A673 (cell line): ENCODE measurements around the gene BNC2. TPM values are rescaled to one million over a fixed set of nuclear protein-coding genes. Genes with fewer than 3 reads are reported as not detected.

ENCODE experiments used
- BruUV-seq: library from RNA; stranded (reverse); fragments of 400-500 nt; replicated peaks from 2 replicates; lab custom pipeline; 2021; lab: Mats Ljungman, UMichigan
- CTCF ChIA-PET: fragments of 300-600 bp; sonication (Branson Sonifier 250); formaldehyde crosslinking; loops from one replicate; lab custom pipeline; 2022; ENCODE audit warnings: antibody characterized with exemption; lab: Charles Lee
- POLR2A ChIA-PET: fragments of 300-600 bp; sonication (Branson Sonifier 250); formaldehyde crosslinking; loops from one replicate; lab custom pipeline; 2022; ENCODE audit warnings: antibody characterized with exemption; ENCODE audit not compliant: low non-redundant PET; lab: Charles Lee
- DNase-seq: peaks from one replicate; pipeline ENCODE4 v3.0.0-alpha.2; 2015; ENCODE audit warnings: low spot score
- H3K27ac ChIP-seq: fragments of 200-600 bp; sonication (generic); 2 replicates; pipeline ENCODE4 v1.5.1; 2016; ENCODE audit warnings: mixed run types, low read depth, mild to moderate bottlenecking, mixed read lengths, antibody characterized with exemption, low read length; ENCODE audit not compliant: poor library complexity, severe bottlenecking
- H3K27me3 ChIP-seq: fragments of 200-600 bp; sonication (generic); replicated peaks from 2 replicates; pipeline ENCODE4 v1.6.1; 2017; ENCODE audit warnings: mixed run types, low read depth, mild to moderate bottlenecking, mixed read lengths, antibody characterized with exemption, low read length; ENCODE audit not compliant: insufficient read depth, poor library complexity
- H3K36me3 ChIP-seq: fragments of 200-600 bp; sonication (generic); 2 replicates; pipeline ENCODE4 v1.6.1; 2016; ENCODE audit warnings: mixed run types, mild to moderate bottlenecking, mixed read lengths, antibody characterized with exemption, low read length; ENCODE audit not compliant: insufficient read depth, poor library complexity, severe bottlenecking
- H3K4me1 ChIP-seq: fragments of 200-600 bp; sonication (generic); 2 replicates; pipeline ENCODE4 v1.6.1; 2017; ENCODE audit warnings: mixed run types, mild to moderate bottlenecking, mixed read lengths, antibody characterized with exemption, low read length; ENCODE audit not compliant: insufficient read depth, poor library complexity, severe bottlenecking
- H3K4me3 ChIP-seq: fragments of 200-600 bp; sonication (generic); 2 replicates; pipeline ENCODE4 v1.5.1; 2016; ENCODE audit warnings: low read depth, mixed run types, mild to moderate bottlenecking, mixed read lengths, low read length; ENCODE audit not compliant: poor library complexity, severe bottlenecking
- H3K9me3 ChIP-seq: fragments of 200-600 bp; sonication (generic); 2 replicates; pipeline ENCODE4 v1.6.1; 2016; ENCODE audit warnings: mixed run types, low read depth, mild to moderate bottlenecking, mixed read lengths, antibody characterized with exemption, low read length; ENCODE audit not compliant: poor library complexity, severe bottlenecking
- EZH2 ChIP-seq: fragments of 200-600 bp; sonication (generic); IDR thresholded peaks from 2 replicates; pipeline ENCODE4 v1.6.1; 2017; ENCODE audit warnings: borderline replicate concordance, low read depth, mild to moderate bottlenecking, mixed read lengths, antibody characterized with exemption, low read length; ENCODE audit not compliant: poor library complexity, severe bottlenecking
- intact Hi-C: fragments of 100-400 bp; cut with micrococcal nuclease; formaldehyde crosslinking; loops from one replicate; pipeline ENCODE4 v1.10.0; 2022; ENCODE audit not compliant: unreplicated experiment
- total RNA-seq: library from RNA; stranded (reverse); gene quantifications from 2 replicates; pipeline ENCODE4 v1.2.3, GENCODE V29; 2021
- TF ChIP-seq, protein P1 (sequence below): fragments of 300-800, 200-600 bp; sonication (generic); conservative IDR thresholded peaks from 2 replicates; pipeline ENCODE4 v1.5.1; 2017; ENCODE audit warnings: low read depth, mild to moderate bottlenecking, antibody characterized with exemption, low read length, moderate library complexity, mixed read lengths

BNC2 gene
- total RNA-seq, 1 experiment from 2014 or later, result 0.45 TPM

DNA sequence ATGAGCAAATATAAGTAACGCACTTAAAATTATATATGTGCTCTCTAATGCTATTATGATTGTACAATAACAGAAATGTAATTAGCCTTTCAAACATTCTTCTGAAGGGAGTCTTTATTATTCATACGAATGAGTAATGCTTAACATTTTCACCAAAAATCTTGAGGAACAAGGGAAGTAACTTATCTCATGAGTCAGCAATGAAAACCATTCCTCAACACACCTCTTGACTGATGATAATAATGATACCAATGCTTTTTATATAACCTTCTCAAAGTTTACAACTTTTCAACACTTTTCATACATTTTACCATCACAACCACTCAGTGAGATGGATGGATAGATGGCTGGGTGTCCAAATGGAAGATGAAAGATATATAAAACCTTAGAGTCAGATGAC is 369.3 kb downstream of the BNC2 start:
- H3K9me3 ChIP-seq, result no peaks in the 10 kb centered on the region
- H3K27me3 ChIP-seq, result no peaks in the 10 kb centered on the region
- TF ChIP-seq, protein P1, sequence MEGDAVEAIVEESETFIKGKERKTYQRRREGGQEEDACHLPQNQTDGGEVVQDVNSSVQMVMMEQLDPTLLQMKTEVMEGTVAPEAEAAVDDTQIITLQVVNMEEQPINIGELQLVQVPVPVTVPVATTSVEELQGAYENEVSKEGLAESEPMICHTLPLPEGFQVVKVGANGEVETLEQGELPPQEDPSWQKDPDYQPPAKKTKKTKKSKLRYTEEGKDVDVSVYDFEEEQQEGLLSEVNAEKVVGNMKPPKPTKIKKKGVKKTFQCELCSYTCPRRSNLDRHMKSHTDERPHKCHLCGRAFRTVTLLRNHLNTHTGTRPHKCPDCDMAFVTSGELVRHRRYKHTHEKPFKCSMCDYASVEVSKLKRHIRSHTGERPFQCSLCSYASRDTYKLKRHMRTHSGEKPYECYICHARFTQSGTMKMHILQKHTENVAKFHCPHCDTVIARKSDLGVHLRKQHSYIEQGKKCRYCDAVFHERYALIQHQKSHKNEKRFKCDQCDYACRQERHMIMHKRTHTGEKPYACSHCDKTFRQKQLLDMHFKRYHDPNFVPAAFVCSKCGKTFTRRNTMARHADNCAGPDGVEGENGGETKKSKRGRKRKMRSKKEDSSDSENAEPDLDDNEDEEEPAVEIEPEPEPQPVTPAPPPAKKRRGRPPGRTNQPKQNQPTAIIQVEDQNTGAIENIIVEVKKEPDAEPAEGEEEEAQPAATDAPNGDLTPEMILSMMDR, result no peak
- no peak for TF ChIP-seq EZH2
- H3K27ac ChIP-seq, result no peak overlapping the region
- intact Hi-C loops, result no loop called here
- ChIA-PET CTCF (no interaction called here), POLR2A (no interaction called here)
- no peaks in the 10 kb centered on the region for H3K36me3 ChIP-seq
- DNase-seq, result no peak
- no peak overlapping the region for H3K4me3 ChIP-seq
- BruUV-seq, result no TSS peak
- no peaks in the 10 kb centered on the region for H3K4me1 ChIP-seq

DNA sequence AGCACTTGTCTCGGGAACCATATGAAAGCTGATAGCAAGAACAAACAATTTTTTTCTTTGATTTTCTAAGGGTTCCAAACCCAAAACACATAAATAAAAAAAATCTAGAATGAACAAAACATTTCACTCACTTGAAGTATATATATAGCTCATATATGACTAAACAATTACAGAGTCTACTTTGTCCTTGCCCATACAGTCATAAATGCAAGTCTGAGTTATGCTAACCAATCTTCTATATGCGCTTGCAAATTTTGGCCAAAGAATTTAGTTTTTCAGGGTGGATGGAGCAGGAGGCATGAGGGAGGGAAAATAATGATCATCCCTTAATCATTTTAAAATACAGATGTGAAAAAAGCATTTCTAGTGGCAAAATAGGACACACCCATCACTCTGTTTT is 370.1 kb downstream of the BNC2 start:
- TF ChIP-seq EZH2, result no peak
- TF ChIP-seq, protein P1, result no peak
- intact Hi-C loops, result no loop called here
- Histone ChIP-seq H3K27me3 (no peaks in the 10 kb centered on the region), H3K9me3 (no peaks in the 10 kb centered on the region), H3K36me3 (no peaks in the 10 kb centered on the region), H3K4me1 (no peaks in the 10 kb centered on the region), H3K4me3 (no peak overlapping the region), H3K27ac (no peak overlapping the region)
- no peak for DNase-seq
- CTCF ChIA-PET, result no interaction called here
- POLR2A ChIA-PET, result no interaction called here
- no TSS peak for BruUV-seq

DNA sequence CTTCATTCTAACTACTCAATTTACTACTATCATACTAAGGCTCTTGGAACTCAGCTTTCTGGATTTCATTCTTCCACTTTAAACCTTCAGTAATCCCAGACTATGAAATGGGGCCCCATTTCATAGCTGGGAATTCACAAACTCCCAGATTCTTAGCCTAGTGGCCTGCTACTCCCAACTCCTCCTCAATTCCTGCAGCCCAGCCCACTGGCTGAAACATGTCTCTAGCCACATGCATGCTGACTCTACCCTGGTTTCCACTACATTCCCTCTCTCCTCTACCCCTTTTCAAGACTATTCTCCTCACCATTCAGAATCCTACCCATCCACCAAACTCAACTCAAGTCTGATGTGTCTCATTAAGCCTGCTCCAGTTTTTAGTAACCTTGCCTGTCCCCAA is 370.6 kb downstream of the BNC2 start:
- Histone ChIP-seq H3K27me3 (no peaks in the 10 kb centered on the region), H3K36me3 (no peaks in the 10 kb centered on the region), H3K4me3 (no peak overlapping the region), H3K9me3 (no peaks in the 10 kb centered on the region), H3K27ac (no peak overlapping the region), H3K4me1 (no peaks in the 10 kb centered on the region)
- no peak for DNase-seq
- CTCF ChIA-PET, result no interaction called here
- intact Hi-C loops, result no loop called here
- no TSS peak for BruUV-seq
- TF ChIP-seq EZH2, result no peak
- TF ChIP-seq, protein P1, result no peak
- POLR2A ChIA-PET, result no interaction called here
